Suprapubic skin (tissue), 4 donors: ENCODE measurements around the gene NCMAP. TPM values are rescaled to one million over a fixed set of nuclear protein-coding genes. Genes with fewer than 3 reads are reported as not detected.

Experiments used
- DNase-seq, 2 donors: peaks; one replicate each; pipeline ENCODE4 v3.0.0-alpha.2; 2019; ENCODE audit warnings: low spot score in 2 of 2
- H3K27ac ChIP-seq: fragments of 200-600 bp; sonication (generic); one replicate; pipeline ENCODE4 v1.5.1; 2019
- H3K27me3 ChIP-seq: fragments of 200-600 bp; sonication (generic); one replicate; pipeline ENCODE4 v1.5.1; 2019
- H3K36me3 ChIP-seq: fragments of 200-600 bp; sonication (generic); one replicate; pipeline ENCODE4 v1.5.1; 2019
- H3K4me1 ChIP-seq: fragments of 200-600 bp; sonication (generic); one replicate; pipeline ENCODE4 v1.5.1; 2019
- H3K4me3 ChIP-seq: fragments of 200-600 bp; sonication (generic); one replicate; pipeline ENCODE4 v1.5.1; 2019; ENCODE audit warnings: mild to moderate bottlenecking
- H3K9me3 ChIP-seq: fragments of 200-600 bp; sonication (generic); one replicate; pipeline ENCODE4 v1.5.1; 2019
- CTCF ChIP-seq, 2 donors: fragments of 200-600 bp in 1 of 2; fragments of 450-650 bp in 1 of 2; sonication (generic) in 1 of 2; IDR thresholded peaks; one replicate each; pipeline ENCODE4 v1.5.1; 2016 to 2019; ENCODE audit warnings: antibody characterized with exemption in 2 of 2, mild to moderate bottlenecking in 1 of 2, moderate library complexity in 1 of 2
- EP300 ChIP-seq: sonication (generic); formaldehyde crosslinking; IDR thresholded peaks from one replicate; pipeline ENCODE4 v1.6.1; 2017; ENCODE audit warnings: antibody characterized with exemption
- POLR2A ChIP-seq, 2 donors: fragments of 450-650 bp; IDR thresholded peaks; one replicate each; pipeline ENCODE4 v1.6.1; 2017; ENCODE audit warnings: antibody characterized with exemption in 2 of 2, mild to moderate bottlenecking in 2 of 2, moderate library complexity in 2 of 2
- POLR2AphosphoS5 ChIP-seq, 3 donors: sonication (generic); formaldehyde crosslinking; IDR thresholded peaks; one replicate each; pipeline ENCODE4 v1.6.1; 2017; ENCODE audit warnings: antibody characterized with exemption in 3 of 3
- WGBS: methylation state at CpG from one replicate; pipeline ENCODE4 v1.1.5; 2018; 5-methylcytosine and 5-hydroxymethylcytosine counted together
- total RNA-seq, 4 donors: library from RNA; depleted of rRNA; stranded (reverse); fragments of >200 nt; gene quantifications; one replicate each; pipeline ENCODE4 v1.1.0, GENCODE V29; 2016

The NCMAP gene
- total RNA-seq, 4 donors from 2014 or later: 0.24 to 1.1 (median 0.34) TPM; not detected in 1

- no peak overlapping the region for H3K4me3 ChIP-seq
- no peaks in the 10 kb centered on the region for H3K36me3 ChIP-seq
- TF ChIP-seq EP300 (no peak), POLR2A (IDR thresholded peaks at IDR 0.05) (no peak), POLR2AphosphoS5 (IDR thresholded peaks at IDR 0.05) (no peak), CTCF (IDR thresholded peaks at IDR 0.05) (no peak)
- no peaks in the 10 kb centered on the region for H3K4me1 ChIP-seq
- H3K9me3 ChIP-seq: no peaks in the 10 kb centered on the region
- no peak overlapping the region for H3K27ac ChIP-seq
- peaks cover 2% of the 10 kb centered on the region for H3K27me3 ChIP-seq
- 57% methylated on average over 4 of the region's 4 CpGs for WGBS
- no peak for DNase-seq
Measured at GRCh38 chr1:24622218-24622617, 66.3 kb downstream of the NCMAP start.

- no peaks in the 10 kb centered on the region for H3K27me3 ChIP-seq
- H3K9me3 ChIP-seq: no peaks in the 10 kb centered on the region
- 92% methylated on average over 1 of the region's 1 CpG for WGBS
- no peak for TF ChIP-seq EP300
- no peak for TF ChIP-seq CTCF (IDR thresholded peaks at IDR 0.05)
- TF ChIP-seq POLR2AphosphoS5 (IDR thresholded peaks at IDR 0.05): no peak
- no peak for TF ChIP-seq POLR2A (IDR thresholded peaks at IDR 0.05)
- DNase-seq: no peak
- H3K36me3 ChIP-seq: no peaks in the 10 kb centered on the region
- H3K4me1 ChIP-seq: no peaks in the 10 kb centered on the region
- no peak overlapping the region for H3K27ac ChIP-seq
- no peak overlapping the region for H3K4me3 ChIP-seq
Measured at GRCh38 chr1:24632832-24633175, 76.9 kb downstream of the NCMAP start.

- Histone ChIP-seq H3K9me3 (no peaks in the 10 kb centered on the region), H3K27ac (no peak overlapping the region), H3K4me1 (no peaks in the 10 kb centered on the region), H3K27me3 (no peaks in the 10 kb centered on the region), H3K4me3 (no peak overlapping the region), H3K36me3 (no peaks in the 10 kb centered on the region)
- peak; percentile 31 to 35 for TF ChIP-seq CTCF (IDR thresholded peaks at IDR 0.05)
- no peak for TF ChIP-seq POLR2AphosphoS5 (IDR thresholded peaks at IDR 0.05)
- DNase-seq: no peak
- 18% methylated on average over 4 of the region's 4 CpGs for WGBS
Measured at GRCh38 chr1:24635195-24635843, 79.4 kb downstream of the NCMAP start.

- Histone ChIP-seq H3K4me1 (peaks cover 7% of the 10 kb centered on the region), H3K27ac (no peak overlapping the region), H3K9me3 (no peaks in the 10 kb centered on the region), H3K36me3 (no peaks in the 10 kb centered on the region), H3K4me3 (no peak overlapping the region), H3K27me3 (no peaks in the 10 kb centered on the region)
- 69% methylated on average over 3 of the region's 3 CpGs for WGBS
- DNase-seq: no peak
- TF ChIP-seq EP300 (no peak), CTCF (IDR thresholded peaks at IDR 0.05) (no peak), POLR2A (IDR thresholded peaks at IDR 0.05) (no peak), POLR2AphosphoS5 (IDR thresholded peaks at IDR 0.05) (no peak)
Measured at GRCh38 chr1:24636661-24637357, 80.9 kb downstream of the NCMAP start.

- Histone ChIP-seq H3K4me3 (no peak overlapping the region), H3K4me1 (peaks cover 12% of the 10 kb centered on the region), H3K9me3 (no peaks in the 10 kb centered on the region), H3K36me3 (no peaks in the 10 kb centered on the region), H3K27me3 (no peaks in the 10 kb centered on the region), H3K27ac (no peak overlapping the region)
- 85% methylated on average over 2 of the region's 2 CpGs for WGBS
- TF ChIP-seq CTCF (IDR thresholded peaks at IDR 0.05) (no peak), POLR2A (IDR thresholded peaks at IDR 0.05) (no peak)
- no peak for DNase-seq
Measured at GRCh38 chr1:24639094-24639493, 83.2 kb downstream of the NCMAP start.
